ENCODE measurements around the gene SLC9A5. TPM values are rescaled to one million over a fixed set of nuclear protein-coding genes. Genes with fewer than 3 reads are reported as not detected.
A peak's percentile ranks its signal among the peaks of the same experiment; 100 is the strongest.

SLC9A5 gene
- total RNA-seq, 1 experiment from 2014 or later, result 5.6 TPM

DNA sequence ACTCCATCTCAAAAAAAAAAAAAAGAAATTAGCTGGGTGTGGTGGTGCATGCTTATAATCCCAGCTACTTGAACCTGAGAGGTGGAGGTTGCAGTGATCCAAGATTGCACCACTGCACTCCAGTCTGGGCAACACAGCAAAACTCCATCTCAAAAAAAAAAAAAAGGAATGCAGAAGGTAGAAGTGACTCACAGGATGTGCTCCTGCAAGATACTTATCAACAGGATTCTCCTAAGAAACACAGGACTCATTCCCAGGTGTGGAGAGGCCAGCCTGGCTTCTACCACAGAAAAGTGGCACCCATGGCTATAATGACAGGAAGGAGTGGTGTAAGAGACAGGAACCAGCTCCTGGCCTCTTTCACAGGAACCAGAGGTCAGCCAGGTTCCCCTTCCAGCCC is 36.0 kb upstream of the SLC9A5 start:
- Histone ChIP-seq H3K27ac (ENCODE audit: low read depth, low read length) (no peak overlapping the region), H3K9me2 (ENCODE audit: insufficient read depth) (no peaks in the 10 kb centered on the region), H3K4me3 (replicated peaks in 1 of 2; ENCODE audit: low read depth in 1 of 2, low read length in 2 of 2) (no peak overlapping the region), H2AFZ (ENCODE audit: low read depth, low read length, poor library complexity, severe bottlenecking) (no peak overlapping the region), H4K20me1 (ENCODE audit: insufficient read depth) (no peaks in the 10 kb centered on the region), H3K9ac (ENCODE audit: low read length) (no peak overlapping the region), H3K4me1 (ENCODE audit: control insufficient read depth in 1 of 2, insufficient read depth in 2 of 2, low read length in 2 of 2) (peaks cover 5 to 18% of the 10 kb centered on the region in 2 experiments), H3K36me3 (ENCODE audit: control insufficient read depth in 1 of 2, insufficient read depth in 2 of 2, low read length in 2 of 2) (no peaks in the 10 kb centered on the region), H3K79me2 (ENCODE audit: insufficient read depth, low read length) (no peaks in the 10 kb centered on the region), H3K4me2 (ENCODE audit: low read length) (peak overlapping the region; percentile 30), H3K27me3 (ENCODE audit: insufficient read depth, low read length) (no peaks in the 10 kb centered on the region), H3K9me3 (ENCODE audit: control insufficient read depth in 1 of 2, insufficient read depth in 1 of 2, low read depth in 1 of 2, low read length in 2 of 2) (no peaks in the 10 kb centered on the region)
- DNase-seq (ENCODE audit: low read depth, low spot score) (no peak), ATAC-seq (no peak)
- no TSS peak for BruUV-seq (replicated peaks)
- intact Hi-C loops (cut with micrococcal nuclease), result no loop called here
- TF ChIP-seq, protein P1, sequence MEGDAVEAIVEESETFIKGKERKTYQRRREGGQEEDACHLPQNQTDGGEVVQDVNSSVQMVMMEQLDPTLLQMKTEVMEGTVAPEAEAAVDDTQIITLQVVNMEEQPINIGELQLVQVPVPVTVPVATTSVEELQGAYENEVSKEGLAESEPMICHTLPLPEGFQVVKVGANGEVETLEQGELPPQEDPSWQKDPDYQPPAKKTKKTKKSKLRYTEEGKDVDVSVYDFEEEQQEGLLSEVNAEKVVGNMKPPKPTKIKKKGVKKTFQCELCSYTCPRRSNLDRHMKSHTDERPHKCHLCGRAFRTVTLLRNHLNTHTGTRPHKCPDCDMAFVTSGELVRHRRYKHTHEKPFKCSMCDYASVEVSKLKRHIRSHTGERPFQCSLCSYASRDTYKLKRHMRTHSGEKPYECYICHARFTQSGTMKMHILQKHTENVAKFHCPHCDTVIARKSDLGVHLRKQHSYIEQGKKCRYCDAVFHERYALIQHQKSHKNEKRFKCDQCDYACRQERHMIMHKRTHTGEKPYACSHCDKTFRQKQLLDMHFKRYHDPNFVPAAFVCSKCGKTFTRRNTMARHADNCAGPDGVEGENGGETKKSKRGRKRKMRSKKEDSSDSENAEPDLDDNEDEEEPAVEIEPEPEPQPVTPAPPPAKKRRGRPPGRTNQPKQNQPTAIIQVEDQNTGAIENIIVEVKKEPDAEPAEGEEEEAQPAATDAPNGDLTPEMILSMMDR (IDR thresholded peaks at IDR 0.05 in 2 of 3, conservative IDR thresholded peaks at IDR 0.05 in 1 of 3; ENCODE audit: borderline replicate concordance in 1 of 3, insufficient read depth in 1 of 3, low read depth in 2 of 3, low read length in 2 of 3), result no peak
- TF ChIP-seq CEBPB (IDR thresholded peaks at IDR 0.05; ENCODE audit: low read depth), result no peak
- no peak for TF ChIP-seq POLR2A (IDR thresholded peaks at IDR 0.05; ENCODE audit: borderline replicate concordance, extremely low read depth, insufficient read depth, insufficient read length)
- TF ChIP-seq CBX3 (IDR thresholded peaks at IDR 0.05; ENCODE audit: low read depth), result no peak
- TF ChIP-seq ZFX (IDR thresholded peaks at IDR 0.05), result no peak
- TF ChIP-seq SRF (IDR thresholded peaks at IDR 0.05; ENCODE audit: low read depth), result no peak
- no peak for TF ChIP-seq RAD21 (IDR thresholded peaks at IDR 0.05; ENCODE audit: low read depth)
- CTCF ChIA-PET, result interaction anchor here (3.1 kb wide), 1 partner anchor 14 kb away, joined by 13 read pairs; the partner anchor contains the start of gene ELMO3
- POLR2A ChIA-PET, result no interaction called here
- RAD21 ChIA-PET (ENCODE audit: low non-redundant PET in 1 of 2, low total read pairs in 2 of 2, uncharacterized antibody in 2 of 2, unreplicated experiment in 2 of 2), result no interaction called here

DNA sequence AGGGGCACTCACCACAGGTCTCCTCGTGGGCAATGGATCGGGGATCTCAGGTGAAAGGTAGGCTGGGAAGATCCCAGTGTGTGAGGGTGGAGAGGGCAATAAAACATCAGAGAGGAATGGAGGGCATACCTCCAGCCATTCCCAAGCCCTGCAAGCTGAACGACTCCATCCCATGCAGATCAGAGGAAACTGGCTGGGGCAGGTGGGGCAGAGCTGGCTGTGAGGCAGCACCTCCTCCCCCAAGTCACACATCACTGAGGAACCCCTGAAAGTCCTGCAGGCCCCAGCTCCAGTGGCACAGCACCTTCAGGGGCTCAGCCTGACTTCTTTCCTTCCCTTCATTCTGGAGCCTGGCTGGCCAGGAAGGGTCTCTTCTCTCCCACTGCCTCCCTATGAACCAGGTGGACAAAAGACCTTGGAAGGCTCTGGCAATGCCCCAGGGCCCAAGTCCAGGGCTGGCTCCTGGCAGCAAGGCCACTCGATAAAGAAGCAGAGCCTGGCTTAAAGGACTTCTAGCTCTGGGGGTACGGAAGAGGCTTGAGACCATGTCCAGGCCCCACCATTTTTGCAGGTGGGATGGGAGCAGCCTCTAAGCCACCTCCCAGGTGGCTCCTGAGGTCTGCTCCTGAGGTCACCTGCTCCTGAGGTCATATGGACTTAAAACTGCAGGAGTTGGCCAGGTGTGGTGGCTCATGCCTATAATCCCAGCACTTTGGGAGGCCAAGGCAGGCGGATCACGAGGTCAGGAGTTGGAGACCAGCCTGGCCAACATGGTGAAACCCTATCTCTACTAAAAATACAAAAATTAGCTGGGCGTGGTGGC is 35.4 kb upstream of the SLC9A5 start:
- BruUV-seq (replicated peaks), result no TSS peak
- no peak overlapping the region for H3K4me3 ChIP-seq (replicated peaks in 1 of 2; ENCODE audit: low read depth in 1 of 2, low read length in 2 of 2)
- no peak overlapping the region for H2AFZ ChIP-seq (ENCODE audit: low read depth, low read length, poor library complexity, severe bottlenecking)
- no peak overlapping the region for H3K9ac ChIP-seq (ENCODE audit: low read length)
- no peaks in the 10 kb centered on the region for H3K9me3 ChIP-seq (ENCODE audit: control insufficient read depth in 1 of 2, insufficient read depth in 1 of 2, low read depth in 1 of 2, low read length in 2 of 2)
- POLR2A ChIA-PET, result no interaction called here
- no peaks in the 10 kb centered on the region for H4K20me1 ChIP-seq (ENCODE audit: insufficient read depth)
- intact Hi-C loops (cut with micrococcal nuclease), result no loop called here
- ATAC-seq, result no peak
- no peak overlapping the region for H3K27ac ChIP-seq (ENCODE audit: low read depth, low read length)
- TF ChIP-seq ZFX (IDR thresholded peaks at IDR 0.05) (no peak), CEBPB (IDR thresholded peaks at IDR 0.05; ENCODE audit: low read depth) (no peak)
- TF ChIP-seq, protein P2, sequence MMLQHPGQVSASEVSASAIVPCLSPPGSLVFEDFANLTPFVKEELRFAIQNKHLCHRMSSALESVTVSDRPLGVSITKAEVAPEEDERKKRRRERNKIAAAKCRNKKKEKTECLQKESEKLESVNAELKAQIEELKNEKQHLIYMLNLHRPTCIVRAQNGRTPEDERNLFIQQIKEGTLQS (IDR thresholded peaks at IDR 0.05), result no peak
- RAD21 ChIA-PET (ENCODE audit: low non-redundant PET in 1 of 2, low total read pairs in 2 of 2, uncharacterized antibody in 2 of 2, unreplicated experiment in 2 of 2), result no interaction called here
- H3K9me2 ChIP-seq (ENCODE audit: insufficient read depth), result no peaks in the 10 kb centered on the region
- H3K36me3 ChIP-seq (ENCODE audit: control insufficient read depth in 1 of 2, insufficient read depth in 2 of 2, low read length in 2 of 2), result no peaks in the 10 kb centered on the region
- CTCF ChIA-PET, result interaction anchor here (3.1 kb wide), 1 partner anchor 15 kb away, joined by 13 read pairs; the partner anchor contains the start of gene ELMO3
- no peaks in the 10 kb centered on the region for H3K27me3 ChIP-seq (ENCODE audit: insufficient read depth, low read length)
- DNase-seq (ENCODE audit: low read depth, low spot score), result no peak
- H3K79me2 ChIP-seq (ENCODE audit: insufficient read depth, low read length), result no peaks in the 10 kb centered on the region
- H3K4me1 ChIP-seq (ENCODE audit: control insufficient read depth in 1 of 2, insufficient read depth in 2 of 2, low read length in 2 of 2), result peaks cover 0 to 11% of the 10 kb centered on the region in 2 experiments; a peak in 2 of 4 replicates
- peak overlapping the region; percentile 30 for H3K4me2 ChIP-seq (ENCODE audit: low read length)

Measured in HCT116 (cell line).